GM12878 (cell line): ENCODE measurements around the gene NFKBIB. TPM values are rescaled to one million over a fixed set of nuclear protein-coding genes. Genes with fewer than 3 reads are reported as not detected.

ENCODE experiments used
- ATAC-seq: fragments of 200-7000 bp; cut with Tn5 transposase; 3 replicates; pipeline ENCODE4 v1.9.1; 2020; ENCODE audit warnings: mild to moderate bottlenecking, moderate library complexity
- BruUV-seq: library from RNA; stranded (reverse); fragments of 400-500 nt; replicated peaks from 2 replicates; lab custom pipeline; 2021; lab: Mats Ljungman, UMichigan
- CTCF ChIA-PET: fragments of 300-600 bp; sonication (Branson Sonifier 250); formaldehyde crosslinking; extraction: SDS; loops from one replicate; lab custom pipeline; 2021; ENCODE audit warnings: inconsistent platforms; lab: Yijun Ruan, JAX
- POLR2A ChIA-PET: fragments of 350-600 bp; formaldehyde crosslinking; extraction: SDS; loops from one replicate; lab custom pipeline; 2021; ENCODE audit warnings: inconsistent platforms; lab: Charles Lee
- RAD21 ChIA-PET: fragments of 300-600 bp; sonication (Branson Sonifier 250); formaldehyde crosslinking; loops from one replicate; lab custom pipeline; 2023; ENCODE audit warnings: antibody characterized with exemption; ENCODE audit not compliant: unreplicated experiment; lab: Charles Lee
- SMC1A ChIA-PET: fragments of 300-600 bp; sonication (Branson Sonifier 250); formaldehyde crosslinking; loops from one replicate; lab custom pipeline; 2023; ENCODE audit not compliant: unreplicated experiment, uncharacterized antibody; lab: Charles Lee
- DNase-seq: peaks from one replicate; pipeline ENCODE4 v3.0.0-alpha.2; 2011; ENCODE audit warnings: low read depth, low spot score
- FAIRE-seq: peaks from 3 replicates; lab custom pipeline; 2011; peaks lifted over from hg19 to GRCh38; lab: Jason Lieb, UNC
- H2AFZ ChIP-seq: 2 replicates; pipeline ENCODE4 v1.6.0; 2011; ENCODE audit warnings: low read depth, low read length, control low read depth; ENCODE audit not compliant: control insufficient read depth
- H3K27ac ChIP-seq: 2 replicates; pipeline ENCODE4 v1.5.1; 2011; ENCODE audit warnings: control low read depth; ENCODE audit not compliant: control insufficient read depth, insufficient read depth
- H3K27me3 ChIP-seq, 2 experiments: replicated peaks in 1 of 2; 2 replicates each; pipeline versions ENCODE4 v1.6.0 to v1.6.1; 2011; ENCODE audit warnings: low read length in 1 of 2; ENCODE audit not compliant: control insufficient read depth in 2 of 2, insufficient read depth in 2 of 2
- H3K36me3 ChIP-seq, 2 experiments: 2 replicates each; pipeline ENCODE4 v1.5.1; 2011; ENCODE audit warnings: low read length in 1 of 2; ENCODE audit not compliant: control insufficient read depth in 2 of 2, insufficient read depth in 2 of 2
- H3K4me1 ChIP-seq: 2 replicates; pipeline ENCODE4 v1.6.1; 2011; ENCODE audit warnings: mild to moderate bottlenecking, low read length, moderate library complexity, mixed read lengths; ENCODE audit not compliant: control insufficient read depth, insufficient read depth
- H3K4me2 ChIP-seq: 2 replicates; pipeline ENCODE4 v1.6.0; 2011; ENCODE audit warnings: control low read depth; ENCODE audit not compliant: control insufficient read depth, insufficient read depth
- H3K4me3 ChIP-seq: fragments of 200-600 bp; sonication (generic); 2 replicates; pipeline ENCODE4 v1.5.1; 2016
- H3K79me2 ChIP-seq: 2 replicates; pipeline ENCODE4 v1.6.0; 2011; ENCODE audit warnings: low read length; ENCODE audit not compliant: control insufficient read depth, insufficient read depth
- H3K9ac ChIP-seq: 2 replicates; pipeline ENCODE4 v1.8.0; 2011; ENCODE audit warnings: low read length, control low read depth, mixed read lengths; ENCODE audit not compliant: control insufficient read depth, insufficient read depth
- H3K9me3 ChIP-seq: replicated peaks from 3 replicates; pipeline ENCODE4 v1.5.1; 2011; ENCODE audit warnings: mild to moderate bottlenecking, low read length; ENCODE audit not compliant: control insufficient read depth, insufficient read depth
- H4K20me1 ChIP-seq: 2 replicates; pipeline ENCODE4 v1.6.0; 2011; ENCODE audit not compliant: control insufficient read depth, insufficient read depth
- BCL3 ChIP-seq: IDR thresholded peaks from 2 replicates; pipeline ENCODE4 v1.6.1; 2011; ENCODE audit warnings: borderline replicate concordance, low read depth, mild to moderate bottlenecking, moderate library complexity, low read length; ENCODE audit not compliant: insufficient read depth, poor library complexity, severe bottlenecking
- NR2C1 ChIP-seq: fragments of 450-650 bp; IDR thresholded peaks from 2 replicates; pipeline ENCODE4 v1.6.1; 2017; ENCODE audit warnings: antibody characterized with exemption, mild to moderate bottlenecking, moderate library complexity
- WGBS: methylation state at CpG from one replicate; pipeline ENCODE4 v1.1.6; 2016; ENCODE audit warnings: low lambda C conversion rate; ENCODE audit not compliant: insufficient replicate concordance, insufficient coverage; ENCODE audit errors: missing lambda C conversion rate; 5-methylcytosine and 5-hydroxymethylcytosine counted together
- in situ Hi-C: fragments of 300-500 bp; cut with MboI; formaldehyde crosslinking; loops from 9 replicates; pipeline ENCODE4 v1.14.3; 2018; ENCODE audit warnings: mixed read lengths
- intact Hi-C: fragments of 100-400 bp; cut with micrococcal nuclease; formaldehyde crosslinking; loops from one replicate; pipeline ENCODE4 v1.14.2; 2022; ENCODE audit not compliant: unreplicated experiment
- polyA plus RNA-seq, 11 experiments: library from polyadenylated mRNA; depleted of rRNA in 4 of 11; unstranded in 6 of 11; stranded (reverse) in 5 of 11; fragments of >200 nt; fragmentation: Nextera tagmentation in 4 of 11; fragmentation: Illumina TruSeq in 1 of 11; extraction: Ambion mirVana in 4 of 11; extraction: Trizol in 1 of 11; gene quantifications; 1 replicate in 1 of 11; 2 replicates in 10 of 11; pipeline versions ENCODE4 v1.2.1 to v1.2.3, GENCODE V29; 2011 to 2016; ENCODE audit warnings: inconsistent platforms in 2 of 11, missing spikeins in 2 of 11, low read depth in 1 of 11
- total RNA-seq, 4 experiments: library from RNA; depleted of rRNA in 3 of 4; stranded (reverse); fragments of >200 nt in 3 of 4; fragmentation: Illumina TruSeq in 1 of 4; extraction: Trizol in 1 of 4; gene quantifications; 2 replicates each; pipeline versions ENCODE4 v1.2.1 to v1.2.3, GENCODE V29; 2013 to 2021

The NFKBIB gene
- total and polyA plus RNA-seq, 10 of the 15 experiments (the other 5 are each of a cell fraction or from before 2014, with no cell fraction given): 1.2 to 60.9 (median 31.0) TPM

GRCh38 chr19:38904581-38905539 is 5.1 kb downstream of the NFKBIB start:
- H3K79me2 ChIP-seq: peaks cover 21% of the 10 kb centered on the region
- no TSS peak for BruUV-seq
- POLR2A ChIA-PET: no interaction called here

More at GRCh38 chr19:38904581-38905539, 5.1 kb downstream of the NFKBIB start:
- DNase-seq (no peak), FAIRE-seq (no peak), ATAC-seq (no peak)
- Histone ChIP-seq H2AFZ (no peak overlapping the region), H3K27ac (no peak overlapping the region), H3K4me3 (no peak overlapping the region), H3K9ac (no peak overlapping the region), H3K27me3 (no peaks in the 10 kb centered on the region), H3K9me3 (no peaks in the 10 kb centered on the region; the same call in 2 of the 3 replicates), H4K20me1 (no peaks in the 10 kb centered on the region), H3K4me1 (no peaks in the 10 kb centered on the region), H3K36me3 (peaks cover 7 to 12% of the 10 kb centered on the region in 2 experiments), H3K4me2 (no peak overlapping the region)
- ChIA-PET RAD21 (no interaction called here), SMC1A (no interaction called here), CTCF (interaction anchor here (1.3 kb wide), 1 partner anchor 26 kb away, joined by 4 read pairs; the partner anchor contains the start of genes MRPS12 and SARS2)
- peak; percentile 19; the same call in 1 of the 2 replicates for TF ChIP-seq NR2C1
- no peak for TF ChIP-seq BCL3
- intact Hi-C loops (no loop called here), in situ Hi-C loops (no loop called here)
- 80% methylated on average over 15 of the region's 35 CpGs for WGBS
